Measurements from ENCODE around the gene IL22RA1.

Gene IL22RA1

DNA sequence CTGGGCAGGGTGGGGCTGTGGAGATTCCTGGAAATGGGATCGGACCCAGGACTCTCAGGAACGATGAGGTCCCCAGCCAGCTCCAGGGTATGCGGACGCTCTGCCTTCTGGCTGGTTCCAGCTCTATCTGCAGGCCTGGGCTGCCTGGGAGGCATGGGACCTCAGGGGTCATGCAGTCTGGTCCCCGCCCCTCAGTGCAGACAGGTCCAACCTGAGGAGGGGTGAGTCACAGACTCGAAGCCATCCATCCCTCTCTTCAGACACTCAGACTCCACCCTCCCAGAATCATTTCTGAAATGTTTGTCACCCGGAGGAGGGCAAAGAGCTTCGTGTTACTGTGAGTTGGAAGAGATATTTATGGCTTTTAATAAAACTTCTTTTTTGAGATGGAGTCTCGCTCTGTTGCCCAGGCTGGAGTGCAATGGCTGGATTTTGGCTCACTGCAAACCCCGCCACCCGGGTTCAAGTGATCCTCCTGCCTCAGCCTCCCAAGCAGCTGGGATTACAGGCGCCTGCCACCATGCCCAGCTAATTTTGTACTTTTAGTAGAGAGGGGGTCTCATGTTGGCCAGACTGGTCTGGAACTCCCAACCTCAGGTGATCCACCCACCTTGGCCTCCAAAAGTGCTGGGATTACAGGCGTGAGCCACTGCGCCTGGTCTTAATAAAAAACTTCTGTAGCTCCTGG, 25.1 kb downstream of the IL22RA1 start:
- in situ Hi-C loops (cut with MboI; ENCODE audit: low sequenced_read_pairs) = no loop called here

DNA sequence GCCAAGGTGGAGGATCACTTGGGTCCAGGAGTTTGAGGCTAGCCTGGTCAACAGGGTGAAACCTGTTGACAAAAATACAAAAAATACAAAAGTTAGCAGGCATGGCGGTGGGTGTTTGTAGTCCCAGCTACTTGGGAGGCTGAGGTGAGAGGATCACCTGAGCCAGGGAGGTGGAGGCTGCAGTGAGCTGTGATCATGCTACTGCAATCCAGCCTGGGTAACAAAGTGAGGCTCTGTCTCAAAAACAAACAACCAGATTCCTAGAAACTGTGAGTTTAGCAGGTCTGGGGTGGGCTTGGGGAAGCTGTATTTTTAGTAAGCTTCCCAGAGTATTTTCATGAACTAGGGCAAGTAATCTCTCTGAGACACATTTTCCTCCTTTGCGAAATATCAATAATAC, 25.8 kb downstream of the IL22RA1 start:
- in situ Hi-C loops (cut with MboI; ENCODE audit: low sequenced_read_pairs) = no loop called here

DNA sequence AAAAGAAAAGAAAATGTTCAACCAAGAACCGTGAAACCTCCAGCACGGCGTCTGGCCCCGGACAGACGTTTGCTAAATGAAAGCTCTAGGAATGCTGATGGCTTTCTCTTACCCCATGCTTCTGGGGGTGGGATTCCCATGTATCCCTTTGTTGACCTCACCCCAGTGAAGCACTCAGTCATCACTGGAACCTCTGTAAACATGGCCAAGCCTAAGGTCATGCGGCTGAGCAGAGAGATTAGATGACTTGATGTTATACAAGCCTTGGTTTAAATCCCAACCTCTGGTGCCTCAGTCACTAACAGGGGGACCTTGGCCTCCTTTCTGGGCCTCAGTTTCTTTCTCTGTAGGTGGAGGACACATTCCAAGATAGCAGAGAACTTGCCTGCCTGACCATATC, 28.2 kb downstream of the IL22RA1 start:
- in situ Hi-C loops (cut with MboI; ENCODE audit: low sequenced_read_pairs) = no loop called here

DNA sequence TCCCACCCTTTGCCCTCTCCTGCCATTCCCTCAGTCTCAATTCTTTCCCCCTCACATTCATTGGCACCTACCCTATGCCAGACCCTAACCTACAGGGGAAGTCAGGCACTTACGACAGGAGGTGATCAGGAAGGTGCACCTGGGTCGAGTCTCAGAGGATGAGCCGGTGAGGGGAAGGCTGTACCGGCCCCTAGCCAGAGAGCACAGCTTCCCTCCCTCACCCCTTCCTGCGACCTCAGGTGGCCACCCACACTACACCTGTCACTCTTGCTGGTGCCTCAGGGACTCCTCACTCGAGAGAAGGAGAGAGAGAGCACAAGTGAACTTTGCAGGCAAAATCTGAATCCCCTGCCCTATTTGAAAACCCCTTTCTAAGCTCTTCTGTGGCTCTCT, 29.3 kb downstream of the IL22RA1 start:
- in situ Hi-C loops (cut with MboI; ENCODE audit: low sequenced_read_pairs) = no loop called here

DNA sequence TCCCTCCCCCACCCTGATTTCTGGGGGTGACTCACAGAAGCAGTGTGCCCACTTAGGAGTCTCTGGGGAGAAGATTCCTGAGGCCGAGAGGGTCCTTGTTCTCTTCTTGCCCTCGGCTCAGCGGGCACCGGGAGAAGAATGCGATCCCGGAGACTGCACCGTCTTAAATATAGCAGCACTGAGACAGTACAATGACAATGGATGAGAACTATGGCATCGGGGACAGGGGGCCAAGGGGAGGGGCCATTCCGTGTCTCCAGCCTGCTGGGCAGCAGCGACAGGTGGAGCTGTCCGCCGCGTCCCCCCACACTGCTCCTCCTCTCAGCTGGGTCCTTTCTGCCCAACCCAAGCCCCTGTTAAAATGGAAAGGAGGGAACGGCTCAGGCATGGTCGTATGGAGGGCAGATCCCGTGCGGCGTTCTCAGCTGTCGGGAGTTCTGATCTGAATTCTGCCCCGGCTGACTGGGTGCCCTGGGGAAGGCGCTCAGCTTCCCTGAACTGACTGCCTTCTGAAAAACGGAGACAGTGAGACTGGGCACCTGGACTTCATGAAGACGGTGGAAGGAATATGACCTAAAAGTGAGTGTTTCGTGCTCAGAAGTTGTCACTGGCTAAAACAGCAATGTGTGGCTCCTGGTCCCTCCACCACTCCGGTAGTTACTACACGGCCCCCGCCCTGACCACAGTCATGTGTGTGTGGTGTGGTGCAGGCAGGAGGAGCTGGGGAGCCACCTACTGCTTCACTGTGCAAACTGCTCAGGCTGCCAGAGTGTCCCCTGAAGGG, 30.8 kb downstream of the IL22RA1 start, which contains the start of gene MYOM3:
TSS of gene MYOM3 (minus strand) at position 140 of the 784 bp plus-strand sequence. CDS start 3,499 bp downstream, outside the sequence.
- in situ Hi-C loops (cut with MboI; ENCODE audit: low sequenced_read_pairs) = no loop called here

DNA sequence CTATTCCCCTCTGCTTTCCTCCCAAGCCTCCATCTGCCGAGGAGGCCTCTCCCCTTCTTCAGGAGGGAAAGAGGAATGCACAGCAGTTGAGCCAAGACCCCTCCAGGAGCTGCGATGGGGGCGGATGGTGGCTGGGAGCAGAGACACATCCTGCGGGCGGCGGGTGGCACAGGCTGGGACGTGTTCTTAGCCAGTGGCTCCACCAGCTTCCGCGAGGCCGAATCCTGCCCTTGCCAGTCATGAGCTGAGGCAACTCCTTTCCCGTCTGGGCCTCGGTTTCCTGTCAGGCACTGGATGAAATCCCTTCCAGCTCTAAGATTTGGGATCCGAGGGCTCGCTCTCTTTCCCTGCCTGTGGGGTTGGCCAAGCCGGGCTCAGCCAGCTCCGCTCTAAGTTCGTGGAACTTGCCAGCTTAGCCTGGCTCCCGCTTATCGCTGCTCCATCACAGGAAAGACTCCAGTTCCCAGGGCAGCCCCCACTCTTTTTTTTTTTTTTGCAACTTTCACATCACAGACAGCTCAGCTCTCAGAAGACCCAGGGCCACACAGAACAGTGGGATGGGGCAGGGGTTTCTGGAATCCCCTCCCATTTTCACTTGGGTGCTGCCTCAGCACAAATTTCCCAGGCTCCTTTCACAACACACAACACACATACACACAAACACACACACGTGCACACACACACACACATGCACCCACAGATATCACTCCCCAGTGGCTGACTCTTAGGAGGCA, 31.5 kb downstream of the IL22RA1 start:
- in situ Hi-C loops (cut with MboI; ENCODE audit: low sequenced_read_pairs) = no loop called here

DNA sequence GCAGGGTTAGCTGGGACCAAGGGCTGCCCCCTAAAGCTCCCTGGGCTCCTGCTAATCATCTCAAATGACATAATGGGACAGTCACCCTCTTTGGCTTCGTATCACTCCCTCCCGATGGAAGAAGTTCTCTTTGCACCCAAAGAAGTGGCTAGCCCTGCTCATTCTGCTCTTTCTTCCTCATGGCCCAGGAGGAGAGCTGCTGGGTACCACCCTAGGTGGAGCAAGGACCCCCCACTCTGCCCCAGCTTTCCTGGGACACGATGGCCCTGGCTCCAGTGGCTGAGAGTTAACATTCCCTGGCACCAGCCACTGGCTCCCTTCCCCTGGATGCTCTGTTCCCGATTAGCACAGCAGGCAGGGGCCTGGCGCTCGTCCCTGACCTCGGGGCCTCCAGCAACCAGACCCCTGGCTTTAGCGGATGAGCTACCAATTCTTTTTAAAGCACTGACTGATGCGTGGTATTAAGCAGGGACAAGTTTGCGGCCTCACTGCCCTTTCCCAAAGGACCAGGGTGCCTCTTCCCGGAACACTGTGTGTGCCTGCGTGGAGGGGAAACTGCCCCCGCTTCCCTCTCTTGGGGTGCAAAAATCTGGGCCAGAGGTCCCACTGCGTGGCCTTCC, 32.2 kb downstream of the IL22RA1 start:
- in situ Hi-C loops (cut with MboI; ENCODE audit: low sequenced_read_pairs) = no loop called here

DNA sequence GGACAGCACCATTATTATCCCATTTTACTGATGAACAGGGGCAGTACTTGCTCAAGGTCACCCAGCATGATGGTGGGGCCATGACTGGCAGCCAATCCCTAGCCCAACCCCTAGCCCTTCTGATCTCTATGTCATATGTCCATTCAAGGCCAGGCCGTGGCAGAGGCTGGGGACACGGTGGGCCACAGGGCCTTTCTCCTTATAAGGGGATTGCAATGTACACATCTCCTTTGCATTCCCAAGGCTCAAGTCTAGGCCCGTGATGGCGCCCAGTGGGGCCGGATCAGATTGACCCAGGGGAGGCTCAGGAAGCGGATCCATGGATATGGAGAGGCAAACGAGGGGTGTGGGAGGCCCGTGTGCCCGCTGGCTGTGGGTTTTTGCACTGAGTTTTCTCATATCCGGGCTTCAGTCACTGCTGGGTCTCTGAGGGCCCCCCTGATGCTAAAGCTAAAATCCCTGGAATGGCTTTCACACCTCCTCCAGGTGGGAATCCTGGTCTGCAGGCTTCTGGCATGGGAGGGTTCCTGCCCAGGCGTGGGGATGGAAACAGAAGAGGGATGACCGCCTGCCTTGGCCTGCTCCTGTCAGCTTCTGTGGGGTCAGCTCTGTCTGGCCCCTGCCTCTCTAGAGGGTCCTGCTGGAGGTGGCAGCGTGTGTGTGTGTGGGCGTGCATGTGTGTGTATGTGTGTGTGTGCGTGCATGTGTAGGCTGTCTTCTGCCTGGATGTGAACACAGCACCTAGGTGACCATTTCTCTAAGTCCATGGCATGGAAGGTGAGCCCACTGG, 33.1 kb downstream of the IL22RA1 start:
- in situ Hi-C loops (cut with MboI; ENCODE audit: low sequenced_read_pairs) = no loop called here

DNA sequence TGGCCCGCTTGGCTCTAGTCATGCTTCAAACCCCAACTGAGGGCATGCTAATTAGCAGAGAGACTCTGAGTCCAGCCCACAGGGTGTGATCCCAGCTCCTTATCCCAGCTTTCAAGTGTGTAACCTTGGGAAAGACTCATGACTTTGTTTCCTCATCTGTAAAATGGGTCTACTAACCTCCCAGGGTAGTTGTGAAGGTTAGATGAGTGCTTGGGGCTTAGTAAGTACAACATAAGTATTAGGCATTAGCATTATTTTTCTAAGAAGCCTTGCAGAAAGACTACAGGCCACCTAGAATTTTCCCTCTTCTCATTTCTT, 33.8 kb downstream of the IL22RA1 start:
- in situ Hi-C loops (cut with MboI; ENCODE audit: low sequenced_read_pairs) = no loop called here

DNA sequence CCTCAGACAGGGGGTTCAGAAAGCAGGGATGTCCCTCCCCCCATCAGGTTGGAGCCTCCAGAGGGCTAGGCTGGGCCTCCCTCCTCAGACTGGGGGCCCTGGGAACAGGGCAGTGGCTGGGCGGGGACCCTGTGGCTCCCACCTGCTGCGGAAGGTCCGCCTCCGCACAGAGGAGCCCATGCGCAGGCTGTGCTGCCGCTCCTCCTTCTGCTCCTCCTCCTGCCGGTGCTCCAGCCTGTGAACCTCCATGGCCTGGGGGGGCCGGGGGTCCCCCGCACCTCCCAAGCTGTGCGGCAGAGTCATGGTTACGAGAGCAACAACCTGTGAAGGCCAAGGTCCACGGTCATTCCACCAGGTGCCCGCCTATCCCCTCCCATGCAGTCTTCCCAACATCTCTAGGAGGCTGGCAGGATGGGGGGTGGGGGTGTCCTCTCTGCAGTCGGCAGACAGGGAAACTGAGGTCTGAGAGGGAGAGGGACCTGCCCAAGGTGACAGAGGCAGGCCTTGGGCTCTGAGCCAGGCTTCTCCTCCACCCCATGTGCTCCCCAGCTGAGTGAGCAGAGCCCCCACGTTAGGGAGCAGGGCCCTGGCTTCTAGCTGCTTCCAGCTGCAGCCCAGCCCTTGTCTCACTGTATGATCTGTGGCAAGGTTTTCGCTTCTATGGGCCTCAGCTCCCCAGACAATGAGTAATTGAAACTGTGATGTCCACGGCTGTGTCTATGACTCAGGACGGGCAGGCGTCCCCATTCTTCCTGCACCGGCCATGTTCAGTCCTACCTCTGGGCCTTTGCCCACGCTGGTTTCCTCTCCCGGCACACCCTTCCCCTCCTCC, 34.4 kb downstream of the IL22RA1 start:
- in situ Hi-C loops (cut with MboI; ENCODE audit: low sequenced_read_pairs) = no loop called here

DNA sequence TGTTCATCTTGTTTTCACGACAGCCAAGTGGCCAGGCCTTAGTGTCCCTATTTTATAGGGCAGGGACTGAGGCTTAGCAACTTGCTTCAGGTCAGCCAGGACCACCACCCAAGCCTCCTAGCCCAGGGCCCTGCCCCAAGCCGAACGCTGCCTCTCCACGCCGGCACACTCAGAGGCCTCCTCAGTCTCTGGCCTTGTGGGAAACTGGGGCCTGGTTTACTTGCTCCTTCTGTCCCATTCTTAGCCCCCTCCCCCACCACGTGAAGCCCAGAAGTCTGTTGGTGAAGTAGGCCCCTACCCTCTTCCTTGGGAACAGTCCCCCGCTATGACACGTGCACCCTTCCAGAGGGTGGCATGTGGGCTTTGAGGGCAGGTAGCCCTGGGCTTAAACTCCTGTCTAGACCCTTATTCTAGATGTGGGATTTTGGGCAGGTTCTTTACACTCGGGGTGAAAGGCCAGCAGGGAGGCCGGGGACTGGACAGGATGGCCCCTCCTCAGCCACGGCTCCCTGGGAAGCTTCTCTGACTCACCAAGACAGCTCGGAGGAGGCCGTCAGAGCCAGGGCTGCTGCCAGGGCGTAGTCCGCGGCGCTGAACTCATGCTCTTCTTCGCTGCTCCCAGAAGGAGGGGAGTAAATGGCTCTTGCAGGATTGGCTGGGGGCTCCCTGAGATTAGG, 35.3 kb downstream of the IL22RA1 start:
- in situ Hi-C loops (cut with MboI; ENCODE audit: low sequenced_read_pairs) = no loop called here

DNA sequence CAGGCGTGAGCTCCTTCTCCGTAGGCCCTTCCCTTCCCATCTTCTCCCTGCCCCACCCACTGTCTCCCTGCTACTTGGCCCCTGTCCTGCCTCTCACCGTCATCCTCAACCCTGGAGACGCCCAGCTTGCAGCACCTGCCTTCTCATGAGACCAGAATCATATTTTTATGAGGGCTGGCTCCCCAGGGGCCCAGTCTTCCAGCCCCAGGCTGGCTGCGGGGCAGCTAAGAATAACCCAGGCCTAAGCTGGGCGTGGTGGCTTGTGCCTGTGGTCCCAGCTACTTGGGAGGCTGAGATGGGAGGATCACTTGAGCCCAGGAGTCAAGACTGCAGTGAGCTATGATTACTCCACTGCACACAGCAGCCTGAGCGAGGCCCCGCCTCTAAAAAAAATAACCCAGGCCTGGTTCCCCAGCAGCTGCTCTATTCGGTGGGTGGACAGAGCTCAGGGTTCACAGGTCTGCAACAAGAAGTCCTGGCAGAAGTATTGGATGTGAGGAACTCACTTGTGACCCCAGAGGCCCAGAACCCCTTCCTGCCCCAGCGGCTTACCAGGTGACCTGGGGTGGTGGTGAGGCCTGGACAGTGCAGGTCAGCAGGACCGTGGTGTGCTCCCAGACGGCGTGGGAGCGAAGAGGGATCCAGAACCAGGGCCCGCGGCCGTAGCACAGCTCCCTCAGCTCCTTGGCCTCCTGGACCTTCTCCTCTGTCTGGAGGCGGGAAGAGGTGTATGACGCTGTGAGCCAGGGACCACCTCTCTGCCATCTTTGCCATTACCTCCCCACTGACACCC, 37.4 kb downstream of the IL22RA1 start:
- in situ Hi-C loops (cut with MboI; ENCODE audit: low sequenced_read_pairs) = no loop called here

DNA sequence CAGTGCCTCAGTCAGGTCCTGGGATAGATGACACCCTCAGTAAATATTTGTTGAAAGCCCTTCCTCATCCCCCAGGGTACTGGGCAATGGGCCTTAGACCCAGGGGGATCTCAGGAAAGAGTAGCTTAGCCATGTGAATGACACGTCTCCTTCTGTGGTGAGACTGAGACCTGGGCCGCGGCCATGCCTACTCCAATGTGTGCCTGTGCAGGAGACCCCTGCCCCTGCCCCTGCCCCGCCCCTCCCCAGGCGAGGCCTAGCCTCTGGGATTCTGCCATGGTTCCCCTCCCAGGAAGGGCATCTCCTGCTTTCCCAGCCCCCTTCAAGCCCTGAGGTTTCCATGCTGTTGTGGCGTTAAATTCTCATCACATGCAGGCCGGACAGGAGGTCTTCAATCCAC, 38.1 kb downstream of the IL22RA1 start:
- in situ Hi-C loops (cut with MboI; ENCODE audit: low sequenced_read_pairs) = no loop called here

DNA sequence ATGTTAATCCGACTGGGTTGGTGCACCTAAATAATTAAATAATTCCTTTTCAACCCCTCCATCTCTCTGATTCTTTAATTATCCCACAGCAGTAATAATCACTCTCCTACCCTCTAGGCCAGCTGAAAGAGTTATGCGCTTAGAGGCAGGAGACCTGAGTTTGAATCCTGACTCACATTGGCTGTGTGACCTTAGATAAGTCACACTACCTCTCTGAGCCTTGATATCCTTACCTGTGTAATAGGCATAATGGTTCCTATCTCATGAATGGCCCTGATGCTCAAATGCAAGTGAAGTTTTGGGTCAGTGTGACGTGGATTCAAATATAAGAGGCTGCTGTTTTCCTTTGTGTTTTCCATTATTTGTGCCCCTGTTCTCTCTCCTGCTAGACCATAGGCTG, 39.1 kb downstream of the IL22RA1 start:
- in situ Hi-C loops (cut with MboI; ENCODE audit: low sequenced_read_pairs) = no loop called here

DNA sequence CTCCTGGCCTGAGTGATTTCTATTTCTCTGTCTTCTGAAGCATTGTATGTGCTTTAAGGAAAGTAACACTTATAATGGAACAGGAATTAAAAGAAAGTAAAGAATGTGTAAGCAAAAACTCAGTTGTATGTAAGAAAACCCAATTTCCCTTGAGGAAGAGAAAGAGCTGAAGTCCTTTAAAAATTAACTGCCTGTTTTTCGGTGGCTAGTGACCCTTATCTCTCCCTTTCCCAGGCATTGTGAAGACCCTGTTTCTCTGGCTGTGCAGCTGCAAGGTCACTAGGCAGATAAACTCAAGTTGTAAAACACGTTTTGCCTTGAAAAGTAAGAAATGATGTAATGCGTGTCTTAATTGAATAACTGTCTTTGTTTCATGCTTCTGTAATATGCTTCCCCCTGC, 39.5 kb downstream of the IL22RA1 start:
- in situ Hi-C loops (cut with MboI; ENCODE audit: low sequenced_read_pairs) = no loop called here

DNA sequence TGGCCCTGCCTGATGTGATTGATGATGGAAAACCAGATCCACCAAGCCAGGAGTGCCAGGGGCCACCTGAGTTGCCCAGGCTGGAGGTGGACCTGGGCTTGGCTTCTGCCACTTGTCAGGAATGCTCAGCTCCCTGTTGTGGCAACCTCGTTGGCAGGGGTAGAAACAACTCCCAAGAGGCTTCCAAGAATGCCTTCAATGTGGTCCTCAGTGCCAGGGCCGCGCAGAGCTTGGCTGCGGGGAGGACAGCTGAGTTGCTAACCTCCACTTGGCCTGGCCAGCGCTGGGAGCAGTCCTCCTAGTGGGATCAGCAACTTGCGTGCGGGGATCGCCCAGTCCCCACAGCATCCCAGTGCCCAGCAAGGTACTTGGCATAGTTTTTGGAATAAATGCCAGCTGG, 40.0 kb downstream of the IL22RA1 start:
- in situ Hi-C loops (cut with MboI; ENCODE audit: low sequenced_read_pairs) = no loop called here

DNA sequence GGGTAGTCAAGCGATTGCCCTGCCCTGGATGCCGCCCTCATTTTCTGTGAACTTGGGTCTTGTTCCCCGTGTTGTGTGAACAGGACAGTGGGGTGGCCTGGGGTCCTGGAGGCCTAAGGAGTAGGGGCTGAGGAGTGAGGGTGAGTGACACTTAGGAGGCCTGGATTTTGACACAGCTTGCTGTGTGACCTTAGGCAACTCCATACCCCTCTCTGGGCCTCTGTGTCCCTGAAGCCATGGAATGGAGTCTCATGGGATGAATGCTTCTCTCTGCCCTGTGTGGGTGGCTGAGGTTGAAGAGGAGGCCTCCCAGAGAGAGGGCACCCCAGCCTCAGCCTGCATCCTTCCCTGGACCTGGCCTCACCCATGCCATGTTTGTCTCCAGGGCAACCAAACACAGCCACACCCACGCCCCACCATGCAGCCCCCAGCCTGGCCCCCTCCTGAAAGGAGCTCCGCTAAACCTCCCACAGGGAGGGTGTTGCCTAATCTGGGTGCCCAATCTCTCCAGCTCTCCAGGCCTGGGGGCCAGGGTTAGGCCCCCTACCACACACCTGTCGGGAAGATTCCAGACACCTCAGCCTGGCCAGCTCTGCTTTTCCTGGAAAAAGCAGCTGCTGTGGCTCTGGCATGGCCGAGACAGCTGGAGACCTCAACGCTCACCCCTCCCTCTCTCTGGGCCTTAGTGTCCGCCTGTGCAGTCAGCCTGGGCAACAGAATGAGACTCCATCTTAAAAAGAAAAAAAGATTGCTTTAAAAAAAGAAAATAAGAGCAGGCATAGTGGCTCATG, 40.9 kb downstream of the IL22RA1 start:
- in situ Hi-C loops (cut with MboI; ENCODE audit: low sequenced_read_pairs) = no loop called here

Measured in HL-60/S4 (cell line).